ENCODE results near the gene OR2AE1. TPM values are rescaled to one million over a fixed set of nuclear protein-coding genes. Genes with fewer than 3 reads are reported as not detected.

OR2AE1 gene, protein sequence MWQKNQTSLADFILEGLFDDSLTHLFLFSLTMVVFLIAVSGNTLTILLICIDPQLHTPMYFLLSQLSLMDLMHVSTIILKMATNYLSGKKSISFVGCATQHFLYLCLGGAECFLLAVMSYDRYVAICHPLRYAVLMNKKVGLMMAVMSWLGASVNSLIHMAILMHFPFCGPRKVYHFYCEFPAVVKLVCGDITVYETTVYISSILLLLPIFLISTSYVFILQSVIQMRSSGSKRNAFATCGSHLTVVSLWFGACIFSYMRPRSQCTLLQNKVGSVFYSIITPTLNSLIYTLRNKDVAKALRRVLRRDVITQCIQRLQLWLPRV
- under 1 TPM in 4 of 5 experiments, not detected in 1; 0.41 to 0.70 (median 0.52) TPM for total RNA-seq
- polyA plus RNA-seq, result not detected
- total RNA-seq, result not detected

DNA sequence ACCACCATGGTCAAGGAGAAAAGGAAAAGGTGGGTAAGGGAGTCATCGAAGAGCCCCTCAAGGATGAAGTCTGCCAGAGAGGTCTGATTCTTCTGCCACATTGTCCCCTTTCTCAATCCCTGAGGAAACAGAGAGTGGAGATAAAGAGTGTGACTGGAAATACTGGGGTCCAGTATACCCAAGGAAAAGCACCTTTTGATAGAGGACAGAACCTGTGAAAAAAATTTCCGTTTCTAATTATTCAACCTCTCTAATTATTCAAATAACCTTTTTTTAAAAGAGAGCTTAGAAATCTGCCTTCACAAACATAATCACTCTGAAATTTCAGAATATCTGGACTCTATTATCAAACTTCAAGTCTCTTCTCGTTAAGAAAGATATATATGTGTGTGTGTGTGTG, at the start of gene OR2AE1:
TSS of gene OR2AE1 (minus strand) at position 101 of the 400 bp plus-strand sequence. CDS start at position 101, 0 bp downstream.
- peak within 1 kb of the TSS in 1 of 9 donors; percentile 9 for H3K27ac Mint-ChIP-seq
- no peak within 1 kb of the TSS for H3K27ac ChIP-seq (ENCODE audit: low read depth, low read length)
- ChIA-PET CTCF (no interaction called here), POLR2A (no interaction called here)
- no peak within 1 kb of the TSS for H3K4me3 ChIP-seq (ENCODE audit: low read length)
- H3K27me3 ChIP-seq (ENCODE audit: control insufficient read depth in 2 of 2, insufficient read depth in 2 of 2, low read length in 2 of 2), result no peaks in the 10 kb centered on the region
- H3K9me3 ChIP-seq (ENCODE audit: control insufficient read depth in 2 of 3, low read length in 3 of 3), result no peaks in the 10 kb centered on the region
- H3K4me1 Mint-ChIP-seq, result peaks cover 3 to 10% (median 5%) of the 10 kb centered on the region in 7 donors
- DNase-seq (no peak), ATAC-seq (no peak)
- no peak within 1 kb of the TSS for H3K4me3 Mint-ChIP-seq
- H3K27me3 Mint-ChIP-seq, result no peaks in the 10 kb centered on the region
- peaks cover 0 to 18% (median 9%) of the 10 kb centered on the region in 5 donors for H3K36me3 Mint-ChIP-seq
- no peaks in the 10 kb centered on the region for H3K36me3 ChIP-seq (ENCODE audit: control insufficient read depth in 2 of 3, insufficient read depth in 3 of 3, low read length in 3 of 3)
- H3K9me3 Mint-ChIP-seq, result peaks cover 0 to 4% (median 0%) of the 10 kb centered on the region in 11 donors
- no peaks in the 10 kb centered on the region for H3K4me1 ChIP-seq (ENCODE audit: control insufficient read depth in 2 of 2, insufficient read depth in 2 of 2, low read length in 2 of 2)
- intact Hi-C loops (cut with micrococcal nuclease), result no loop called here

- Mint-ChIP-seq H3K36me3 (peaks cover 0 to 6% (median 5%) of the 10 kb centered on the region in 5 donors), H3K9me3 (no peaks in the 10 kb centered on the region), H3K4me1 (peaks cover 16 to 37% (median 33%) of the 10 kb centered on the region in 7 donors), H3K27ac (no peak overlapping the region), H3K27me3 (peaks cover 0 to 40% (median 14%) of the 10 kb centered on the region in 5 donors), H3K4me3 (peak overlapping the region in 1 of 10 donors; percentile 19)
- ATAC-seq (no peak), DNase-seq (no peak)
- ChIA-PET CTCF (no interaction called here), POLR2A (no interaction called here)
- no peaks in the 10 kb centered on the region for H3K36me3 ChIP-seq (ENCODE audit: control insufficient read depth in 2 of 3, insufficient read depth in 3 of 3, low read length in 3 of 3)
- no peaks in the 10 kb centered on the region for H3K27me3 ChIP-seq (ENCODE audit: control insufficient read depth in 2 of 2, insufficient read depth in 2 of 2, low read length in 2 of 2)
- H3K9me3 ChIP-seq (ENCODE audit: control insufficient read depth in 2 of 3, low read length in 3 of 3), result no peaks in the 10 kb centered on the region
- H3K27ac ChIP-seq (ENCODE audit: low read depth, low read length), result no peak overlapping the region
- H3K4me1 ChIP-seq (ENCODE audit: control insufficient read depth in 2 of 2, insufficient read depth in 2 of 2, low read length in 2 of 2), result peaks cover 0 to 16% of the 10 kb centered on the region in 2 donors
- intact Hi-C loops (cut with micrococcal nuclease), result no loop called here
- no peak overlapping the region for H3K4me3 ChIP-seq (ENCODE audit: low read length)
Measured at GRCh38 chr7:99926321-99926720, 49.5 kb upstream of the OR2AE1 start.

- no peaks in the 10 kb centered on the region for H3K36me3 ChIP-seq (ENCODE audit: control insufficient read depth in 2 of 3, insufficient read depth in 3 of 3, low read length in 3 of 3)
- H3K4me3 Mint-ChIP-seq, result no peak overlapping the region
- H3K4me1 Mint-ChIP-seq, result peaks cover 9 to 34% (median 25%) of the 10 kb centered on the region in 7 donors
Measured at GRCh38 chr7:99923200-99923599, 46.4 kb upstream of the OR2AE1 start.

DNA sequence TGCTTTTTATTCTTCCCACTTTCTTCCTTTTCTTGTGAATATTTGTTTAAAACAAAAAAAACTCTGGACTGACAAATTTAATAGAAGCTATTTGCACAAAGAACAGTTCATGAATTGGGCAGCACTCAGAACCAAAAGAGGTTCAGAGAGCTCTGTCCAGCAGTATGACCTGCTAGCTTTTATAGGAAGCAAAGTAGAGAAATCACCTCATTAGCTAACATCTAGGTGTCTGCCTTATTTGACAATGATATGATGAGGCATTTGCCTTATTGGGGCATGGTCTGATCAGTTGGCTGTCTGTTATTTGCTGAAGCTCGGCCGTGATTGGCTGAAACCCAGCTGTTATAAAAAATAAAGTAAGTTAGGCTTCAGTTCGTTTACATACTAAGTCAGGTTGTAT, 43.3 kb upstream of the OR2AE1 start:
- H3K4me1 Mint-ChIP-seq, result peaks cover 25 to 56% (median 46%) of the 10 kb centered on the region in 7 donors
- CTCF ChIA-PET, result interaction anchor here (0.6 to 4.4 kb wide), 6 partner anchors 9 to 209 kb away, joined by 3 to 22 read pairs (median 4); partner anchors contain the start of genes GJC3 and ZKSCAN1

More at GRCh38 chr7:99923200-99923599, 46.4 kb upstream of the OR2AE1 start:
- Histone ChIP-seq H3K9me3 (ENCODE audit: control insufficient read depth in 2 of 3, low read length in 3 of 3) (no peaks in the 10 kb centered on the region), H3K4me1 (ENCODE audit: control insufficient read depth in 2 of 2, insufficient read depth in 2 of 2, low read length in 2 of 2) (peaks cover 14 to 15% of the 10 kb centered on the region in 2 donors), H3K27ac (ENCODE audit: low read depth, low read length) (no peak overlapping the region), H3K27me3 (ENCODE audit: control insufficient read depth in 2 of 2, insufficient read depth in 2 of 2, low read length in 2 of 2) (no peaks in the 10 kb centered on the region), H3K4me3 (ENCODE audit: low read length) (no peak overlapping the region)
- H3K27ac Mint-ChIP-seq, result no peak overlapping the region
- peaks cover 0 to 3% (median 0%) of the 10 kb centered on the region in 11 donors for H3K9me3 Mint-ChIP-seq
- POLR2A ChIA-PET, result no interaction called here
- intact Hi-C loops (cut with micrococcal nuclease), result no loop called here
- H3K27me3 Mint-ChIP-seq, result peaks cover 0 to 34% (median 11%) of the 10 kb centered on the region in 5 donors
- DNase-seq (no peak), ATAC-seq (no peak)
- CTCF ChIA-PET, result interaction anchor here (1.3 kb wide), 1 partner anchor 11 kb away, joined by 4 read pairs; no protein-coding TSS in a partner anchor
- H3K36me3 Mint-ChIP-seq, result peaks cover 0 to 21% (median 5%) of the 10 kb centered on the region in 5 donors

DNA sequence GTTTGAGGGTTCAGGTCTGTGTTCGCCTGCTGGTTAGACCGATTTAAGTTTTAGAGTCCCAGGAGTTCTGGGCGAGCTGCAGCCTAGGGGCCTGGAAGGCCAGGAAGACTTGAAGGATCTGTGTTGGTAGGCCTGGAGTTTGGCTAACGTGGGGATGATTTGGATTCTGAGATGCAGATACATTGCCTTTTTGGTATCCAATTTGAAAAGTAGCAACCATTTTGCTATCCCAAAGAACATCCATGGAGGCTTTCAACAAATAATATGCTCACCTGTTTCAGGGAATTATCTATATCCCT, 42.9 kb upstream of the OR2AE1 start:
- H3K9me3 ChIP-seq (ENCODE audit: control insufficient read depth in 2 of 3, low read length in 3 of 3), result no peaks in the 10 kb centered on the region
- intact Hi-C loops (cut with micrococcal nuclease), result loop anchor here (1.0 to 10.0 kb wide), 12 partner anchors 10 to 1333 kb away; partner anchors contain the start of genes GJC3 (in 2 of the 2), ZKSCAN1 (in 2 of the 2), ZNF3 (in 2 of the 2) and PVRIG (in 1 of the 2)
- peaks cover 36 to 37% of the 10 kb centered on the region in 2 donors for H3K4me1 ChIP-seq (ENCODE audit: control insufficient read depth in 2 of 2, insufficient read depth in 2 of 2, low read length in 2 of 2)
- ChIA-PET CTCF (interaction anchor here (1.4 to 4.4 kb wide), 6 partner anchors 10 to 95 kb away, joined by 3 to 22 read pairs (median 5); partner anchors contain the start of genes GJC3 and ZKSCAN1), POLR2A (interaction anchor here (0.6 to 3.7 kb wide), 24 partner anchors 9 to 511 kb away, joined by 3 to 39 read pairs (median 5); partner anchors contain the start of genes AP4M1, BUD31, FAM200A and GJC3)
- ATAC-seq, result no peak
- peaks cover 0 to 18% (median 3%) of the 10 kb centered on the region in 3 experiments for H3K36me3 ChIP-seq (ENCODE audit: control insufficient read depth in 2 of 3, insufficient read depth in 3 of 3, low read length in 3 of 3)
- no peaks in the 10 kb centered on the region for H3K27me3 ChIP-seq (ENCODE audit: control insufficient read depth in 2 of 2, insufficient read depth in 2 of 2, low read length in 2 of 2)
- peak overlapping the region; percentile 68 for H3K4me3 ChIP-seq (ENCODE audit: low read length)
- H3K36me3 Mint-ChIP-seq, result peaks cover 5 to 32% (median 12%) of the 10 kb centered on the region in 5 donors
- H3K4me3 Mint-ChIP-seq, result peak overlapping the region; percentile 87 to 98 (median 96)
- H3K4me1 Mint-ChIP-seq, result peaks cover 25 to 60% (median 49%) of the 10 kb centered on the region in 7 donors
- peak overlapping the region; percentile 96 for H3K27ac ChIP-seq (ENCODE audit: low read depth, low read length)
- H3K27me3 Mint-ChIP-seq, result peaks cover 0 to 5% (median 0%) of the 10 kb centered on the region in 5 donors
- no peak for DNase-seq
- peak overlapping the region; percentile 96 to 99 (median 98) for H3K27ac Mint-ChIP-seq
- peaks cover 0 to 3% (median 0%) of the 10 kb centered on the region in 11 donors for H3K9me3 Mint-ChIP-seq

More for the DNA sequence above, 43.3 kb upstream of the OR2AE1 start:
- H3K4me3 Mint-ChIP-seq, result peak overlapping the region; percentile 87 to 98 (median 96)
- intact Hi-C loops (cut with micrococcal nuclease), result no loop called here
- H3K36me3 ChIP-seq (ENCODE audit: control insufficient read depth in 2 of 3, insufficient read depth in 3 of 3, low read length in 3 of 3), result peaks cover 0 to 18% (median 3%) of the 10 kb centered on the region in 3 experiments
- ATAC-seq (no peak), DNase-seq (no peak)
- POLR2A ChIA-PET, result interaction anchor here (0.6 to 3.7 kb wide), 16 partner anchors 9 to 508 kb away, joined by 3 to 39 read pairs (median 5); partner anchors contain the start of genes AP4M1, GJC3, MBLAC1 and MCM7
- peaks cover 36 to 37% of the 10 kb centered on the region in 2 donors for H3K4me1 ChIP-seq (ENCODE audit: control insufficient read depth in 2 of 2, insufficient read depth in 2 of 2, low read length in 2 of 2)
- peak overlapping the region; percentile 96 to 99 (median 98) for H3K27ac Mint-ChIP-seq
- H3K9me3 ChIP-seq (ENCODE audit: control insufficient read depth in 2 of 3, low read length in 3 of 3), result no peaks in the 10 kb centered on the region
- peaks cover 5 to 32% (median 12%) of the 10 kb centered on the region in 5 donors for H3K36me3 Mint-ChIP-seq
- H3K27me3 Mint-ChIP-seq, result peaks cover 0 to 6% (median 0%) of the 10 kb centered on the region in 5 donors
- H3K9me3 Mint-ChIP-seq, result peaks cover 0 to 3% (median 0%) of the 10 kb centered on the region in 11 donors
- peak overlapping the region; percentile 68 for H3K4me3 ChIP-seq (ENCODE audit: low read length)
- no peaks in the 10 kb centered on the region for H3K27me3 ChIP-seq (ENCODE audit: control insufficient read depth in 2 of 2, insufficient read depth in 2 of 2, low read length in 2 of 2)
- peak overlapping the region; percentile 96 for H3K27ac ChIP-seq (ENCODE audit: low read depth, low read length)
